Stimulated activated CD8-positive, alpha-beta memory T cell treated with anti-CD3 and anti-CD28 coated beads, Interleukin-7, amount 100 ng/mL, for 24 hours (primary cell): ENCODE measurements around the gene ARHGAP44.
"Not testable (repeated sequence)": the region's sequence is repeated elsewhere in the genome, so short reads cannot be mapped to it uniquely, and the experiment has no call there.

ENCODE experiments used
- DNase-seq: peaks from one replicate; pipeline ENCODE4 v3.0.0-alpha.2; 2020; ENCODE audit warnings: low read depth

ARHGAP44 gene

DNA sequence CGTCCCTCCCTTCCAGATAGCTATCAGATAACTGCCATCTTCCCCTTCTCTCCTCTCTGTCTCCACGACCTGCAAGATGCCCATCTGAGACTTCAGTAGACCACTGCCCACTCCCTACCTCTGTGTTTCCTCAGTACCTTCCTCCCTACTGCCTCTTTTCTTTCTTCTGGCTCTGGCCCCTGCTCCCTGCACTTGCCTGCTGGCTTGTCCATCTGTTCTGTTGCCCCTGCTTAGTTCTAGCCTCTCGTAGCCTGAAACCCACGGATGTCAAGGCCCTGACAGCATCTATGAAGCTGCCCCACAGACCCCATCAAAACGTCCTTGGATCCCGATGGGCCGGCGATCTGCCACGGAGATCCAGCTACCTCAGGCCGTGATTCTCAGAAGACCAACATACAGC, 175.5 kb downstream of the ARHGAP44 start:
- DNase-seq, result no peak

DNA sequence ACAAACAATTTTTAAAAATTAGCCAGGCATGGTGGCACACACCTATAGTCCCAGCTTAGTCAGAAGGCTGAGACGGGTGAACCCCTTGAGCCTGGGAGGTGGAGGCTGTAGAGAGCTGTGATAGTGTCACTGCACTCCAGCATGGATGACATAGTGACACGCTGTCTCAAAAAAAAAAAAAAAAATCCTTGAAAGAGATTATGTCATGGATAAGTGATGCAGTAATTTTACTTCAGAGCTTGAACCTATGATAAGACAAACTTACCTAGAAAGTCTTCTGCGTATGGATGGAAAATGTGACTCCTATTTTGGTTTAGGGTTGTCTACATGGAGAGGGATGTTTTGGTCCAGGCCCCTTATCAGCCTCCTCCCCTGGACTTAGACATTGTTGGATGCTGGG, 176.7 kb downstream of the ARHGAP44 start:
- DNase-seq, result no peak

DNA sequence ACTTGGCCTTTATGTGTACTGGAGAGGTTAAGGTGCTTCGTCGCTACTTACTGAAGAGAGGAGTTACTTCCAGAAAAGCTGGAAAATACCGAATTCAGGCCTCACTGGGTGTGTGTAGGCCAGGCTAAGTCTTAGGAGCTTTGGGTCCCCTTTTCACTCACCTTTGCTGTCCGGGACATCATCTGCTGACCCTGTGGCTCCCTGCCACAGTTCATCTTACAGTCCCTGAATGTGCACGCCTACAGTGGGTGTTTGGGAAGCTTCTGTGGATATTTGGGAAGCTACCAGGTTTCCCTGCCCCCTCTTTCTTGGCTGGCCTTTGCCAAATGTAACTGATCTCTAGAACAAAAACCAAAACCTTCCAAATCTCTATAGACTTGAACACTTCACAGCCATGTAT, 177.1 kb downstream of the ARHGAP44 start:
- DNase-seq, result no peak

- no peak for DNase-seq
Observed at GRCh38 chr17:12967962-12968361, 178.7 kb downstream of the ARHGAP44 start.

DNA sequence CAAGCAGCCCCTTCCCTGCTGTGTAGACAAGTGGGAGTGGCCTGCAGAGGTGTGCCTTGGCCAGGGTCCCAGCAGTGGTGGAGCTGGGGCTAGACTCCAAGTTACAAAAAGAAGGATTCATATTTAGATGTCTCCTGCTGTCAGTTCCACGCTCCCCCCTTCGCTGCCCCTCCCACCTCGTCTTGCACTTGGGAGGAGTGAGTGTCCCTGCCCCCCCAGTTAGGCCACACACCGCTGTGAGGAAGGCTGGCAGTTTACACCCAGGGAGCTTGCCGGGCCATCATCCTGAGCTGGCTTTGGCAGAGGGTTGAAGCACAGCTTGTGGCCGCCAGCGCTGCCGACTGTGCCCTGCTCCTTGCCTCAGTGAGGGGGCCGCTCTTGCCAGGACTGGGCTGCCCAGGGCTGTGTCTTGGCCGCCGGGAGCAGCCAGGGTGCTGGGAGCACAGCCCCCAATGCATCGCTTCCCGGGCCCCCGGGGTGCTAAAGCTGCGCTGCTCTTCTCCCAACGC, 184.3 kb downstream of the ARHGAP44 start:
- no peak for DNase-seq

DNA sequence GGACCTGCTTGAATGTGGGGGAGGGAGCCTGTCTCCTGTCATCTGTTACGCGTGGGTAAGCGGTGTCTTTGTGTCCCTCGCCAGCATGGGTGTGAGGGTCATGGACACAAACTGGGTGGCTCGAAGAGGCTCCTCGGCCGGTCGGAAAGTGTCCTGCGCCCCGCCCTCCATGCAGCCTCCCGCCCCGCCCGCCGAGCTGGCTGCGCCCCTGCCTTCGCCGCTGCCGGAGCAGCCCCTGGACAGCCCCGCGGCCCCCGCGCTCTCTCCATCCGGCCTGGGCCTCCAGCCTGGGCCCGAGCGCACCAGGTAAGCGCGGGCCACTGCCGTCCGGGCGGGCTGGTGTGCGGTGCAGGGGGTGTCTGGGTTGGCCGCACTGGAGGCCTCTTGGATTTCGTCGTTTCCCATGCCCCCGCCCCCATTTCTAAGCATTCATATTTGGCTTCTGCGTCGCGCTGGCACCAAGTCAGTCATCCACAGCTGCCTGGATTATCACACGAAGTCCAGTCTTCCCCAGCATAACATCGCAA, 184.8 kb downstream of the ARHGAP44 start:
- DNase-seq, result no peak

- DNase-seq, result no peak
Observed at GRCh38 chr17:12977008-12977751, 187.9 kb downstream of the ARHGAP44 start.

DNA sequence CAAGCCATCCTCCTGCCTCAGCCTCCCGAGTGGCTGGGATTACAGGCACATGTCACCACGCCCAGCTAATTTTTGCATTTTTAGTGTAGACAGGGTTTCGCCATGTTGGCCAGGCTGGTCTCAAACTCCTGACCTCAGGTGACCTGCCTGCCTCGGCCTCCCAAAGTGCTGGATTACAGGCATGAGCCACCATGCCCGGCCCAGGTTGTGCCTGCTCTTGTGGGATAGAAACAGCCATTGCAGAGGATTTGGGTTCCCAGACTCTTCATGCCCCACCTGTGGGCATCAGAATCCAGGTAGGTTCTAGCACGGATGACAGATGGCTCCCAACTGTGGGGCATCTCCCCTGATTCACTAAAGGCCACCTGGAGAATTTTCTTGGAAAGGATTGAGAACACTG, 189.5 kb downstream of the ARHGAP44 start:
- not testable (repeated sequence) for DNase-seq

- DNase-seq, result no peak
Observed at GRCh38 chr17:12979246-12979645, 189.9 kb downstream of the ARHGAP44 start.

DNA sequence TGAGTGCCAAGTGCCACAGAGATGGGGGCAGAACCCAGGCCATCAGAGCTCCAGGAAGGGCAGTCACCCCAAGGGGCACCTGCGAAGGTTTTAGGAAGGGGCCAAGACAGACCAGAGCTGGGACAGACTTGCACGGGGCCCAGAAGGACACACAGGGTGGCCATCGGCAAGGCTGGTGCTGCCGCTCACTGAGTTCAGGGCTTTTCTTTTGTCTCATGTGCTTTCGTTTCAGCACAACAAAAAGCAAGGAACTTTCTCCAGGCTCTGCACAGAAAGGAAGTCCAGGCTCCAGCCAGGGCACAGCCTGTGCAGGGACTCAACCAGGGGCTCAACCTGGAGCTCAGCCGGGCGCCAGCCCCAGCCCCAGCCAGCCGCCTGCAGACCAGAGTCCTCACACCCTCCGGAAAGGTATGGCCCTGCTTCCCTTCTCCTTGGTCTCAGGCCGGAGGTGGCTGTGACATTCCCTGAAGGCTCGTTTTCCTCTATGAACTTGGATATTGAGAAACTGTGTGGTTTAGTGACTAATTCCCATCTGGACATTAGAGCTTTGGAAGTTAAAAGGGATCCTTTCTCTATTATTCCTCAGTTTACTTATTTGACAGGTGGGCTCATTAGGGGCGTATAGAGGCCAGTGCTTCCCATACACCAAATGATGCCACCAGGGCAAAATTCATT, 190.7 kb downstream of the ARHGAP44 start:
- no peak for DNase-seq

- DNase-seq, result no peak
Observed at GRCh38 chr17:12982224-12982623, 192.9 kb downstream of the ARHGAP44 start.

DNA sequence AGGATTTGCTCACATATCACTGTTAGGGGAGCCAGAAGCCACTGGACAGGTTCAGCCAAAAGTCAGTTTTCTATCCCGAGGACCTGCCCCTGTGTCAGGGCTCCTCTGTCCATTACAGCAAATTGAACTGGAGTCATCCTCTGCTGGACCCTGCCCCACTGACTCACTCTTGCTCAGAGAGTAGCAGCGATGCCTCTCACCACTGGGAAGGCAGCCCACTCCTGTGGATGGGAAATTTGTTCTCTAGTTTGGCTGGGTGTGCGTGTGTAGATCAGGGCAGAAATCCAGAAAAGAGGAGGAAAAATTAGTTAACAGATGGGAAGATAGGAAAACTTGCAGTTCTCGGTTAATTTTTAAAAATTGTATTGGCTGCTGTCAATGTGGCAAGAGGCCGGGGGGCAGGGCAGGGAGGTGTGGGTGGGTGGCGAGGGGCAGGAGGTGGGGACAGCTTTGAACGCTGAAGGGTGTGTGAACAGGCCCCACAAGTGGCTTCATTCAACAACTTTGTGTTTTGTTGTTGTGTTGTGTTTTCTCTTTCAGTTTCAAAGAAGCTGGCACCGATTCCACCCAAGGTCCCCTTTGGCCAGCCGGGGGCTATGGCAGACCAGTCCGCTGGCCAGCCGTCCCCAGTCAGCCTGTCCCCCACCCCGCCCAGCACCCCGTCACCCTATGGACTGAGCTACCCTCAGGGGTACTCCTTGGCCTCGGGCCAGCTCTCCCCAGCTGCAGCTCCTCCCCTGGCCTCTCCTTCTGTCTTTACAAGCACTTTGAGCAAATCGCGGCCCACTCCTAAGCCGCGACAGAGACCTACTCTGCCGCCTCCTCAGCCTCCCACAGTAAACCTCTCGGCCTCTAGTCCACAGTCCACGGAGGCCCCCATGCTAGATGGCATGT, 194.9 kb downstream of the ARHGAP44 start:
- DNase-seq, result no peak

GRCh38 chr17:12985431-12986293, 196.4 kb downstream of the ARHGAP44 start:
- DNase-seq, result no peak

- no peak for DNase-seq
Observed at GRCh38 chr17:12987120-12987519, 197.8 kb downstream of the ARHGAP44 start.

GRCh38 chr17:12990041-12990808, 200.9 kb downstream of the ARHGAP44 start:
- no peak for DNase-seq

GRCh38 chr17:12990926-12991325, 201.6 kb downstream of the ARHGAP44 start:
- no peak for DNase-seq

DNA sequence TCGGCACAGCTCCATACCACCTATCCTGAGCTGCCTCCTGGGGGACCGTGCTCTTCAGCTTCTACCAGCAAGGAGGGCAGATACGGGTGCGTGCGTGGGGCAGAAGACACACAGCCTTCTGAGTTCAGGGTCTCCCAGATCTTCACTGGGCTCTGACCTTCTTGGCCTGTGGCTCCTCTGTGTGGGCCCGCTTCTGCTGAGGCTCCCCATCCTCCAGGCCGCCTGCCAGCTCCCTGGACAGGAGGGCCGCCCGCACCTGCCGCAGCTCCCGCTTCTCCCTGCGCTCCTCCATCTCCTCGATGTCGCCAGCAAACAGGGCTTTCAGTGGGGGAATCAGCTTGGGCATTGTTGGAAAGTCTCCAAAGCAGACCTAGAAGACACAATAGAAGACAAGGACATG, 203.4 kb downstream of the ARHGAP44 start:
- DNase-seq, result no peak

DNA sequence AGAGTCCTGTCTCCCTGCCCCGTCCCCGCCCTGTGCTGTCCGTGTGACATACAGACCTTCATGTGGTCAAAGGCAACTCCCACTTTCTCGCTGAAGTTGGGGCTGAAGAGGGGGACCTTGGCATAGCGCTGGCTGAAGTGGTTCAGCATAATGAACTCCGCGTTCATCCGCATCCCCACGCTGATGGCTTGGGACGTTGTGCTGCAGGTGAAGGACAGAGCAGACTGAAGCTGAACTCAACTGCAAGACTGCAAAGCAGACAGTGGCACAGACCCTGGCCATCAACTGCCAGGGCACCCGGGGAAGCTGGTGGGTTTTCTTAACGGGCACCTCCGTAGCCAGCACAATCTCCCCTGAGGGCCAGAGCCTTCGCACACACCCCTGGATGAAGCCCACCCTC, 204.3 kb downstream of the ARHGAP44 start:
- no peak for DNase-seq

GRCh38 chr17:12994341-12995074, 205.2 kb downstream of the ARHGAP44 start:
- no peak for DNase-seq
